ENCODE data around the gene PTPRH. TPM values are rescaled to one million over a fixed set of nuclear protein-coding genes. Genes with fewer than 3 reads are reported as not detected.

The PTPRH gene
- total and polyA plus RNA-seq, 12 donors = 0.25 to 7.5 (median 2.4) TPM

DNA sequence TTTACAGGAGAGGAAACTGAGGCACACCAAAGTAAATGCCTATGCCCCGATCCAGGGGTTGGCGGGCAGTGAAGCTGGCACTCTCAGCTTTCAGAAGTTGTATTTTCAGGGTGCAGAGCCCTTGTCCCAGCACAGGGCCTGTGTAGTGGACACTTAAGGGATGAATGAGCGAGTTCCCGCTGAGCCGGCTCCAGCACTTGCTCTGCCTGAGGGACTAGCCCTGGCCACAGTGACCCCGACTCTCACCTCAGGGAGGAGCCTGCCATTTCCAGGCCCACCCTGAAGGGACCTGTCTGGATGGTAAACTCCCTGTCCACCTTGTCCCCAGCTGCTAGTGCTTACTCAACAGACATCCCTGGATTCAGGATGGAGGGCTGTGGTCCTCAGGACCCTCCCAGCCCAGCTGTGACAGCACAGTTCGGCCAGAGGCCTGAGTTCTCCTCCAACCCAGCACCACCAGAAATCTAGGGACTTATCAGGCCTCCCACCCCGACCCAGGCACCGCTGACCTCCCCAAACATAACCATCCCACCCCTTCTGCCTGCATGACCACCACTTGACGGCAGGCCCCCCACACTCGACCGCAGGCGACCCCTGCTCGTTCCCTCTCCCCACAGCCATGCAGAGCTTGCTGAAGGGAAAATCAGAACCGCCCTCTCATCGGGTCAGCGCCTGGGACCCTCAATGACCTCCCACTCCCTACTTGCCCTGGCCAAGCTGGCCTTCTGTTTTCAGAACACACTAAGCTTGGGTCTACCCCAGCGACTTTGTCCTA lies 41.1 kb upstream of the PTPRH start:
- intact Hi-C loops (cut with DNase I) = no loop called here
- Histone ChIP-seq H3K9me3 (no peaks in the 10 kb centered on the region), H3K36me3 (peaks cover 0 to 46% (median 2%) of the 10 kb centered on the region in 9 donors), H3K4me3 (no peak overlapping the region), H3K27ac (peak overlapping the region in 2 of 10 donors; percentile 48 to 98), H3K27me3 (no peaks in the 10 kb centered on the region), H3K4me1 (peaks cover 10 to 80% (median 60%) of the 10 kb centered on the region in 9 donors)
- WGBS, 2 donors = 93 to 94% methylated on average over 17 to 18 of the region's 18 CpGs
- DNase-seq (no peak), ATAC-seq (no peak)
- TF ChIP-seq, protein P1, sequence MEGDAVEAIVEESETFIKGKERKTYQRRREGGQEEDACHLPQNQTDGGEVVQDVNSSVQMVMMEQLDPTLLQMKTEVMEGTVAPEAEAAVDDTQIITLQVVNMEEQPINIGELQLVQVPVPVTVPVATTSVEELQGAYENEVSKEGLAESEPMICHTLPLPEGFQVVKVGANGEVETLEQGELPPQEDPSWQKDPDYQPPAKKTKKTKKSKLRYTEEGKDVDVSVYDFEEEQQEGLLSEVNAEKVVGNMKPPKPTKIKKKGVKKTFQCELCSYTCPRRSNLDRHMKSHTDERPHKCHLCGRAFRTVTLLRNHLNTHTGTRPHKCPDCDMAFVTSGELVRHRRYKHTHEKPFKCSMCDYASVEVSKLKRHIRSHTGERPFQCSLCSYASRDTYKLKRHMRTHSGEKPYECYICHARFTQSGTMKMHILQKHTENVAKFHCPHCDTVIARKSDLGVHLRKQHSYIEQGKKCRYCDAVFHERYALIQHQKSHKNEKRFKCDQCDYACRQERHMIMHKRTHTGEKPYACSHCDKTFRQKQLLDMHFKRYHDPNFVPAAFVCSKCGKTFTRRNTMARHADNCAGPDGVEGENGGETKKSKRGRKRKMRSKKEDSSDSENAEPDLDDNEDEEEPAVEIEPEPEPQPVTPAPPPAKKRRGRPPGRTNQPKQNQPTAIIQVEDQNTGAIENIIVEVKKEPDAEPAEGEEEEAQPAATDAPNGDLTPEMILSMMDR (IDR thresholded peaks at IDR 0.05) = no peak

DNA sequence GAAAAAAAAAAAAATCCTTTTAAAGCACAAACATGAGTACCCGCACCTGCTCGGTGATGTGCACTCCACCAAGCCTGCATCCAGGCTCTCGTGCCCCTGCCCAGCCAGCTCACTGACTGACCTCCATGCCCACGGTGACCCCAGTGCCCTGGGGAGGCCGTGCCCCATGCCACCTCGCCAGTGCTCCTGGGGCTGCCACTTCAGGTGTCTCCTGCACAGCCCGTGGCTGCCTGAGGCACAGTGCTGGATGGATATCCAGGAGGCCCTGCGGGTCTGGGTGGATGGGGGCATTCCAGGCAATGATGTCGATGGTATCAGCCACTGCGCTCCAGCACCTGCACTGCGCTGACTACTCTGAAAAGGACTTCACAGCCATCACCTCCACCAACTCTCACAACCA lies 40.5 kb upstream of the PTPRH start:
- TF ChIP-seq, protein P1 (IDR thresholded peaks at IDR 0.05) = no peak
- no peak overlapping the region for H3K27ac ChIP-seq
- H3K27me3 ChIP-seq = no peaks in the 10 kb centered on the region
- no peaks in the 10 kb centered on the region for H3K9me3 ChIP-seq
- no peak overlapping the region for H3K4me3 ChIP-seq
- DNase-seq = no peak
- 94 to 95% methylated on average over 11 of the region's 11 CpGs for WGBS, 2 donors
- intact Hi-C loops (cut with DNase I) = no loop called here
- no peak for ATAC-seq
- peaks cover 10 to 74% (median 54%) of the 10 kb centered on the region in 9 donors for H3K4me1 ChIP-seq
- H3K36me3 ChIP-seq = peaks cover 0 to 52% (median 8%) of the 10 kb centered on the region in 9 donors

GRCh38 chr19:55248704-55249103 lies 39.4 kb upstream of the PTPRH start:
- intact Hi-C loops (cut with DNase I) = no loop called here
- Histone ChIP-seq H3K27ac (peak overlapping the region in 2 of 10 donors; percentile 31 to 50), H3K27me3 (no peaks in the 10 kb centered on the region), H3K9me3 (no peaks in the 10 kb centered on the region), H3K4me1 (peaks cover 10 to 66% (median 47%) of the 10 kb centered on the region in 9 donors), H3K36me3 (peaks cover 0 to 63% (median 18%) of the 10 kb centered on the region in 9 donors), H3K4me3 (no peak overlapping the region)
- DNase-seq (no peak), ATAC-seq (no peak)
- TF ChIP-seq, protein P1 (IDR thresholded peaks at IDR 0.05) = no peak
- 67 to 71% methylated on average over 9 of the region's 9 CpGs for WGBS, 2 donors

GRCh38 chr19:55248166-55248675 lies 38.9 kb upstream of the PTPRH start:
- WGBS, 2 donors = 46 to 51% methylated on average over 10 of the region's 10 CpGs
- peaks cover 0 to 66% (median 23%) of the 10 kb centered on the region in 9 donors for H3K36me3 ChIP-seq
- no peak for DNase-seq
- no peaks in the 10 kb centered on the region for H3K27me3 ChIP-seq
- peaks cover 10 to 61% (median 47%) of the 10 kb centered on the region in 9 donors for H3K4me1 ChIP-seq
- TF ChIP-seq, protein P1 (IDR thresholded peaks at IDR 0.05) = no peak
- intact Hi-C loops (cut with DNase I) = no loop called here
- peak overlapping the region in 6 of 10 donors; percentile 9 to 50 (median 26) for H3K27ac ChIP-seq
- ATAC-seq = no peak
- H3K4me3 ChIP-seq = no peak overlapping the region
- no peaks in the 10 kb centered on the region for H3K9me3 ChIP-seq
